GM19397 (cell line): Measurements from ENCODE around the gene EIF3A.
"Not testable (repeated sequence)": the region's sequence is repeated elsewhere in the genome, so short reads cannot be mapped to it uniquely, and the experiment has no call there.

ENCODE experiments used
- ATAC-seq: cut with Tn5 transposase; IDR thresholded peaks from one replicate; pipeline ENCODE4 v1.9.1; 2021; ENCODE audit warnings: mild to moderate bottlenecking, moderate library complexity; ENCODE audit not compliant: unreplicated experiment

The EIF3A gene

GRCh38 chr10:119080521-119081259, at the start of gene EIF3A:
Gene EIF3A (minus strand): TSS chr10:119080817. CDS start chr10:119080676, 141 bp downstream.
- ATAC-seq = peak; percentile 83

GRCh38 chr10:119129721-119130120, 49.1 kb upstream of the EIF3A start:
- ATAC-seq = no peak

- no peak for ATAC-seq
Measured at GRCh38 chr10:119125942-119126341, 45.3 kb upstream of the EIF3A start.

GRCh38 chr10:119120875-119121274, 40.3 kb upstream of the EIF3A start:
- no peak for ATAC-seq

- peak; percentile 88 for ATAC-seq
Measured at GRCh38 chr10:119120413-119120867, 39.8 kb upstream of the EIF3A start.

- no peak for ATAC-seq
Measured at GRCh38 chr10:119119400-119119799, 38.8 kb upstream of the EIF3A start.

GRCh38 chr10:119118231-119118630, 37.6 kb upstream of the EIF3A start:
- ATAC-seq = no peak

GRCh38 chr10:119116326-119116951, 35.8 kb upstream of the EIF3A start:
- no peak for ATAC-seq

- ATAC-seq = no peak
Measured at GRCh38 chr10:119115926-119116325, 35.3 kb upstream of the EIF3A start.

GRCh38 chr10:119113751-119114732, 33.4 kb upstream of the EIF3A start:
- no peak for ATAC-seq

GRCh38 chr10:119112056-119112455, 31.4 kb upstream of the EIF3A start:
- ATAC-seq = no peak

GRCh38 chr10:119107771-119108170, 27.2 kb upstream of the EIF3A start:
- not testable (repeated sequence) for ATAC-seq

- ATAC-seq = not testable (repeated sequence)
Measured at GRCh38 chr10:119107106-119107505, 26.5 kb upstream of the EIF3A start.

- not testable (repeated sequence) for ATAC-seq
Measured at GRCh38 chr10:119105899-119106298, 25.3 kb upstream of the EIF3A start.

- no peak for ATAC-seq
Measured at GRCh38 chr10:119105155-119105554, 24.5 kb upstream of the EIF3A start.

GRCh38 chr10:119104654-119105015, 24.0 kb upstream of the EIF3A start:
- ATAC-seq = peak; percentile 5

- ATAC-seq = peak; percentile 89
Measured at GRCh38 chr10:119103903-119104653, 23.5 kb upstream of the EIF3A start, which contains the start of gene DENND10. Gene DENND10 (plus strand): TSS chr10:119104113. CDS start chr10:119104143, 30 bp downstream.

GRCh38 chr10:119103241-119103902, 22.8 kb upstream of the EIF3A start:
- ATAC-seq = no peak

GRCh38 chr10:119101366-119102098, 20.9 kb upstream of the EIF3A start:
- ATAC-seq = no peak
